ENCODE data around the gene RSAD1.

DNA sequence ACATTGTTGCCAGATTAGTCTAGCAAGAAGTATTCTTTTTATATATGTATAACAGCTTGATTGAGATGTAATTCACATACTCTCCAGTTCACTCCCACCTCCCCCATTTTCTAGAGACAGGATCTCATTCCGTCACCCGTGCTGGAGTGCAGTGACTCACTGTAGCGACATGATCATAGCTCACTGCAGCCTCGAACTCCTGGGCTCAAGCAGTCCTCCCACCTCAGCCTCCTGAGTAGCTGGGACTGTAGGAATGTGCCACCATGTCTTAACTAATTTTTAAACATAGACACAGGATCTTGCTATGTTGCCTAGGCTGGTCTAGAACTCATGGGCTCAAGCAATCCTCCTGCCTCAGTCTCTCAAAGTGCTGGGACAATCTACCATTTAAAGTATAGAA, 3.3 kb upstream of the RSAD1 start:
- TF ChIP-seq, protein P1, sequence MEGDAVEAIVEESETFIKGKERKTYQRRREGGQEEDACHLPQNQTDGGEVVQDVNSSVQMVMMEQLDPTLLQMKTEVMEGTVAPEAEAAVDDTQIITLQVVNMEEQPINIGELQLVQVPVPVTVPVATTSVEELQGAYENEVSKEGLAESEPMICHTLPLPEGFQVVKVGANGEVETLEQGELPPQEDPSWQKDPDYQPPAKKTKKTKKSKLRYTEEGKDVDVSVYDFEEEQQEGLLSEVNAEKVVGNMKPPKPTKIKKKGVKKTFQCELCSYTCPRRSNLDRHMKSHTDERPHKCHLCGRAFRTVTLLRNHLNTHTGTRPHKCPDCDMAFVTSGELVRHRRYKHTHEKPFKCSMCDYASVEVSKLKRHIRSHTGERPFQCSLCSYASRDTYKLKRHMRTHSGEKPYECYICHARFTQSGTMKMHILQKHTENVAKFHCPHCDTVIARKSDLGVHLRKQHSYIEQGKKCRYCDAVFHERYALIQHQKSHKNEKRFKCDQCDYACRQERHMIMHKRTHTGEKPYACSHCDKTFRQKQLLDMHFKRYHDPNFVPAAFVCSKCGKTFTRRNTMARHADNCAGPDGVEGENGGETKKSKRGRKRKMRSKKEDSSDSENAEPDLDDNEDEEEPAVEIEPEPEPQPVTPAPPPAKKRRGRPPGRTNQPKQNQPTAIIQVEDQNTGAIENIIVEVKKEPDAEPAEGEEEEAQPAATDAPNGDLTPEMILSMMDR (IDR thresholded peaks at IDR 0.05; ENCODE audit: extremely low read depth in 1 of 2, insufficient read depth in 1 of 2, low read depth in 1 of 2, low read length in 2 of 2), result no peak
- TF ChIP-seq EZH2 (IDR thresholded peaks at IDR 0.05; ENCODE audit: borderline replicate concordance, low read depth, low read length, severe bottlenecking), result no peak
- TF ChIP-seq POLR2A (IDR thresholded peaks at IDR 0.05; ENCODE audit: low read depth, low read length), result no peak
- no peak for TF ChIP-seq POLR2AphosphoS5 (IDR thresholded peaks at IDR 0.05; ENCODE audit: insufficient read depth, low read depth, low read length)
